Adrenal gland (tissue), 5 donors: ENCODE measurements around the gene UCN.

Experiments
- CTCF ChIP-seq, 6 experiments: fragments of 450-650 bp in 4 of 6; fragments of 200-600 bp in 2 of 6; sonication (generic) in 1 of 6; IDR thresholded peaks; 1 replicate in 5 of 6; 2 replicates in 1 of 6; pipeline versions ENCODE4 v1.5.1 to v1.8.0; 2016 to 2021; ENCODE audit warnings: antibody characterized with exemption in 6 of 6, mild to moderate bottlenecking in 2 of 6, moderate library complexity in 1 of 6
- POLR2A ChIP-seq, 2 donors: fragments of 450-650 bp; IDR thresholded peaks; one replicate each; pipeline ENCODE4 v1.6.1; 2017; ENCODE audit warnings: antibody characterized with exemption in 2 of 2, mild to moderate bottlenecking in 2 of 2, moderate library complexity in 1 of 2
- donor health status: DM: no; HTN: no; CAD: no.

GRCh38 chr2:27281442-27281841 is 26.8 kb downstream of the UCN start:
- TF ChIP-seq POLR2A (IDR thresholded peaks at IDR 0.05) (no peak), CTCF (IDR thresholded peaks at IDR 0.05) (no peak)
